Gastrocnemius medialis (tissue), 4 donors: ENCODE measurements around the gene MYO18B. TPM values are rescaled to one million over a fixed set of nuclear protein-coding genes. Genes with fewer than 3 reads are reported as not detected.

Experiments
- ATAC-seq, 2 donors: fragments of 150-250 bp; one replicate each; pipeline ENCODE4 v1.9.1; 2016
- DNase-seq, 2 donors: peaks; one replicate each; pipeline ENCODE4 v3.0.0-alpha.2; 2019
- H3K27ac ChIP-seq, 4 donors: fragments of 200-600 bp; sonication (generic); 1 replicate in 1 of 4; 2 replicates in 3 of 4; pipeline ENCODE4 v1.5.1; 2016 to 2018; ENCODE audit warnings: mild to moderate bottlenecking in 2 of 4, moderate library complexity in 1 of 4
- H3K27me3 ChIP-seq, 3 donors: fragments of 200-600 bp; sonication (generic) in 2 of 3; 1 replicate in 1 of 3; 2 replicates in 2 of 3; pipeline versions ENCODE4 v1.5.1 to v1.6.0; 2016 to 2019; ENCODE audit warnings: mild to moderate bottlenecking in 1 of 3, moderate library complexity in 1 of 3
- H3K36me3 ChIP-seq, 2 donors: fragments of 200-600 bp; sonication (generic) in 1 of 2; one replicate each; pipeline ENCODE4 v1.5.1; 2017 to 2018
- H3K4me1 ChIP-seq, 2 donors: fragments of 200-600 bp; sonication (generic) in 1 of 2; one replicate each; pipeline ENCODE4 v1.5.1; 2016 to 2017; ENCODE audit warnings: mild to moderate bottlenecking in 2 of 2
- H3K4me3 ChIP-seq, 4 donors: fragments of 200-600 bp; sonication (generic) in 3 of 4; 1 replicate in 1 of 4; 2 replicates in 3 of 4; pipeline ENCODE4 v1.5.1; 2016 to 2019; ENCODE audit warnings: mild to moderate bottlenecking in 2 of 4
- H3K9me3 ChIP-seq, 3 donors: fragments of 200-600 bp; sonication (generic) in 2 of 3; 1 replicate in 1 of 3; 2 replicates in 2 of 3; pipeline ENCODE4 v1.5.1; 2016 to 2019
- CTCF ChIP-seq, 5 experiments: fragments of 450-650 bp in 3 of 5; fragments of 200-600 bp in 2 of 5; sonication (generic) in 2 of 5; IDR thresholded peaks in 4 of 5; conservative IDR thresholded peaks in 1 of 5; 1 replicate in 4 of 5; 2 replicates in 1 of 5; pipeline ENCODE4 v1.5.1; 2016 to 2019; ENCODE audit warnings: antibody characterized with exemption in 5 of 5, mild to moderate bottlenecking in 3 of 5, moderate library complexity in 3 of 5
- POLR2A ChIP-seq, 2 donors: fragments of 450-650 bp; IDR thresholded peaks; one replicate each; pipeline ENCODE4 v1.6.1; 2017; ENCODE audit warnings: antibody characterized with exemption in 2 of 2, mild to moderate bottlenecking in 2 of 2, moderate library complexity in 2 of 2
- in situ Hi-C, 4 donors: fragments of 200-750 bp; cut with MboI; loops; one replicate each; pipeline versions ENCODE4 v1.15.0 to v1.8.0; 2017; ENCODE audit warnings: low sequenced_read_pairs in 4 of 4
- intact Hi-C: fragments of 100-400 bp; cut with DNase I; formaldehyde crosslinking; loops from one replicate; pipeline ENCODE4 v1.15.1; 2023; ENCODE audit warnings: low total_unique reads
- total RNA-seq, 4 donors: library from RNA; depleted of rRNA; stranded (reverse); fragments of >200 nt; gene quantifications; one replicate each; pipeline versions ENCODE4 v1.1.0 to v1.2.3, GENCODE V29; 2016

The MYO18B gene
- total RNA-seq, 4 donors from 2014 or later, result 273 to 408 (median 362) TPM

GRCh38 chr22:26075251-26075650 lies 333.3 kb downstream of the MYO18B start:
- in situ Hi-C loops, result loop anchor here in 1 of 4 donors (25.0 kb wide), 1 partner anchor 112 kb away; no protein-coding TSS in a partner anchor
- no peaks in the 10 kb centered on the region for H3K9me3 ChIP-seq
- TF ChIP-seq CTCF (IDR thresholded peaks at IDR 0.05 in 4 of 5, conservative IDR thresholded peaks at IDR 0.05 in 1 of 5) (no peak), POLR2A (IDR thresholded peaks at IDR 0.05) (no peak)

GRCh38 chr22:26079009-26079408 lies 337.0 kb downstream of the MYO18B start:
- Histone ChIP-seq H3K36me3 (no peaks in the 10 kb centered on the region), H3K4me1 (no peaks in the 10 kb centered on the region), H3K9me3 (no peaks in the 10 kb centered on the region), H3K27me3 (peaks cover 0 to 7% (median 0%) of the 10 kb centered on the region in 3 donors), H3K4me3 (no peak overlapping the region), H3K27ac (no peak overlapping the region)
- ATAC-seq (no peak), DNase-seq (no peak)
- intact Hi-C loops, result no loop called here
- in situ Hi-C loops, result loop anchor here in 1 of 4 donors (25.0 kb wide), 1 partner anchor 108 kb away; no protein-coding TSS in a partner anchor
- TF ChIP-seq CTCF (IDR thresholded peaks at IDR 0.05 in 4 of 5, conservative IDR thresholded peaks at IDR 0.05 in 1 of 5), result no peak
- no peak for TF ChIP-seq POLR2A (IDR thresholded peaks at IDR 0.05)

More at GRCh38 chr22:26075251-26075650, 333.3 kb downstream of the MYO18B start:
- no peak overlapping the region for H3K4me3 ChIP-seq
- H3K36me3 ChIP-seq, result no peaks in the 10 kb centered on the region
- no peak overlapping the region for H3K27ac ChIP-seq
- H3K27me3 ChIP-seq, result no peaks in the 10 kb centered on the region
- DNase-seq, result no peak
- intact Hi-C loops, result no loop called here
- ATAC-seq, result no peak
- H3K4me1 ChIP-seq, result no peaks in the 10 kb centered on the region

Other genes starting within 250 kb of the MYO18B start
- gene GRK3, start 177.5 kb upstream of the MYO18B start, total RNA-seq, result 1 to 10 TPM in 2 of 4 donors, under 1 TPM in 2; 0.49 to 1.1 (median 0.81) TPM